K562 (cell line): ENCODE measurements around the gene TMEM144. TPM values are rescaled to one million over a fixed set of nuclear protein-coding genes. Genes with fewer than 3 reads are reported as not detected.
A peak's percentile ranks its signal among the peaks of the same experiment; 100 is the strongest.

Experiments used
- BRD9 ChIP-seq: fragments of 450-650 bp; IDR thresholded peaks from 2 replicates; pipeline ENCODE4 v1.6.1; 2018; ENCODE audit warnings: low read depth; ENCODE audit not compliant: partially characterized antibody
- E2F5 ChIP-seq: sonication (generic); formaldehyde crosslinking; IDR thresholded peaks from 2 replicates; pipeline ENCODE4 v1.8.0; 2022; ENCODE audit warnings: mild to moderate bottlenecking, missing genetic modification reagents
- FOXM1 ChIP-seq, 2 experiments: fragments of 450-650 bp in 1 of 2; sonication (generic) in 1 of 2; formaldehyde crosslinking in 1 of 2; IDR thresholded peaks; 2 replicates each; pipeline versions ENCODE4 v1.6.1 to v1.9.0; 2017 to 2022; ENCODE audit warnings: low read depth in 2 of 2, mild to moderate bottlenecking in 2 of 2, missing genetic modification reagents in 1 of 2, moderate library complexity in 1 of 2
- HDAC3 ChIP-seq: fragments of 450-650 bp; IDR thresholded peaks from 2 replicates; pipeline ENCODE4 v1.6.1; 2018; ENCODE audit warnings: borderline replicate concordance, mild to moderate bottlenecking, moderate library complexity; ENCODE audit not compliant: partially characterized antibody
- HES1 ChIP-seq: fragments of 450-650 bp; IDR thresholded peaks from 2 replicates; pipeline ENCODE4 v1.6.1; 2016; ENCODE audit warnings: low read depth, mild to moderate bottlenecking, moderate library complexity
- HNRNPH1 ChIP-seq: fragments of 200-400 bp; formaldehyde crosslinking; optimal IDR thresholded peaks from 2 replicates; pipeline ENCODE3; 2017; ENCODE audit warnings: low read depth, mild to moderate bottlenecking, low read length, moderate library complexity
- HSF4 ChIP-seq: fragments of 250-450 bp; sonication (Bioruptor Pico); IDR thresholded peaks from 2 replicates; pipeline ENCODE4 v2.1.2; 2022; ENCODE audit warnings: mild to moderate bottlenecking, moderate library complexity, borderline replicate concordance
- PPARD ChIP-seq: fragments of 250-450 bp; sonication (Bioruptor Pico); IDR thresholded peaks from 2 replicates; pipeline ENCODE4 v1.8.0; 2022; ENCODE audit warnings: inconsistent platforms, mild to moderate bottlenecking, moderate library complexity
- PYGO2 ChIP-seq: fragments of 450-650 bp; IDR thresholded peaks from 2 replicates; pipeline ENCODE4 v1.6.1; 2016; ENCODE audit warnings: mild to moderate bottlenecking, missing genetic modification characterization, moderate library complexity, missing compliant biosample characterization
- RBM25 ChIP-seq: fragments of 200-400 bp; formaldehyde crosslinking; IDR thresholded peaks from 2 replicates; pipeline ENCODE4 v1.6.1; 2018; ENCODE audit warnings: low read length, low read depth, moderate library complexity; ENCODE audit not compliant: severe bottlenecking
- SRSF7 ChIP-seq: fragments of 200-400 bp; formaldehyde crosslinking; optimal IDR thresholded peaks from 2 replicates; pipeline ENCODE3; 2017; ENCODE audit warnings: mild to moderate bottlenecking, low read depth, low read length
- TBP ChIP-seq: optimal IDR thresholded peaks from 2 replicates; pipeline ENCODE3; 2011; ENCODE audit warnings: low read depth, low read length, improper control_type of control experiment
- U2AF2 ChIP-seq: fragments of 200-400 bp; formaldehyde crosslinking; optimal IDR thresholded peaks from 2 replicates; pipeline ENCODE3; 2017; ENCODE audit warnings: low read depth, mild to moderate bottlenecking, low read length
- ZBTB2 ChIP-seq: fragments of 450-650 bp; IDR thresholded peaks from 2 replicates; pipeline ENCODE4 v1.6.1; 2016; ENCODE audit warnings: antibody characterized with exemption
- ZNF274 ChIP-seq: IDR thresholded peaks from 2 replicates; pipeline ENCODE4 v1.6.1; 2011; ENCODE audit warnings: low read depth, mild to moderate bottlenecking, low read length, moderate library complexity, borderline replicate concordance
- polyA plus RNA-seq, 8 experiments: library from polyadenylated mRNA; depleted of rRNA in 4 of 8; stranded (reverse) in 5 of 8; unstranded in 3 of 8; fragments of >200 nt; fragmentation: Nextera tagmentation in 2 of 8; fragmentation: Illumina TruSeq in 1 of 8; extraction: Ambion mirVana in 2 of 8; extraction: Trizol in 1 of 8; gene quantifications; 2 replicates each; pipeline versions ENCODE4 v1.2.1 to v1.2.3, GENCODE V29; 2011 to 2014; ENCODE audit warnings: inconsistent platforms in 1 of 8, missing spikeins in 1 of 8
- total RNA-seq, 7 experiments: library from RNA; depleted of rRNA in 6 of 7; stranded (reverse); fragments of >200 nt in 6 of 7; fragmentation: Illumina TruSeq in 2 of 7; extraction: Trizol in 2 of 7; gene quantifications; 2 replicates each; pipeline versions ENCODE4 v1.2.1 to v1.2.3, GENCODE V29; 2011 to 2021; ENCODE audit warnings: low replicate concordance in 1 of 7
- TF ChIP-seq, protein P1 (sequence below), 2 experiments: fragments of 250-450 bp in 1 of 2; fragments of 450-650 bp in 1 of 2; sonication (Bioruptor Pico) in 1 of 2; IDR thresholded peaks; 2 replicates each; pipeline versions ENCODE4 v1.6.1 to v1.8.0; 2016 to 2021; ENCODE audit warnings: mild to moderate bottlenecking in 2 of 2, moderate library complexity in 2 of 2, missing compliant biosample characterization in 1 of 2, missing genetic modification characterization in 1 of 2
- TF ChIP-seq, protein P2 (sequence below): sonication (generic); formaldehyde crosslinking; IDR thresholded peaks from 2 replicates; pipeline ENCODE4 v1.8.0; 2023; ENCODE audit warnings: mild to moderate bottlenecking, missing genetic modification reagents
- TF ChIP-seq, protein P3 (sequence below): fragments of 250-450 bp; sonication (Bioruptor Pico); IDR thresholded peaks from 2 replicates; pipeline ENCODE4 v1.5.0; 2020; ENCODE audit warnings: mild to moderate bottlenecking, borderline replicate concordance
- TF ChIP-seq, protein P4 (sequence below): fragments of 250-450 bp; sonication (Bioruptor Pico); IDR thresholded peaks from 2 replicates; pipeline ENCODE4 v1.8.0; 2022; ENCODE audit warnings: moderate library complexity, mild to moderate bottlenecking, inconsistent platforms

TMEM144 gene
- total and polyA plus RNA-seq, 9 of the 15 experiments (the other 6 are each of a cell fraction or from before 2014, with no cell fraction given) = 4.0 to 12.0 (median 6.1) TPM

GRCh38 chr4:158282252-158282651 lies 72.0 kb downstream of the TMEM144 start (continued):
- TF ChIP-seq RBM25 = no peak
- no peak for TF ChIP-seq FOXM1 (IDR thresholded peaks at IDR 0.05; ENCODE audit: low read depth)
- TF ChIP-seq FOXM1 (CRISPR knock-in tag; IDR thresholded peaks at IDR 0.05; ENCODE audit: low read depth) = no peak
- no peak for TF ChIP-seq HDAC3
- TF ChIP-seq HSF4 (CRISPR knock-in tag) = peak; percentile 82; the same call in 1 of the 2 replicates
- no peak for TF ChIP-seq U2AF2
- no peak for TF ChIP-seq ZBTB2
- TF ChIP-seq PPARD (CRISPR knock-in tag) = no peak
- TF ChIP-seq, protein P1, sequence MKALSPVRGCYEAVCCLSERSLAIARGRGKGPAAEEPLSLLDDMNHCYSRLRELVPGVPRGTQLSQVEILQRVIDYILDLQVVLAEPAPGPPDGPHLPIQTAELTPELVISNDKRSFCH (CRISPR knock-in tag; IDR thresholded peaks at IDR 0.05) = no peak
- TF ChIP-seq, protein P1 (tag; IDR thresholded peaks at IDR 0.05) = no peak
- TF ChIP-seq, protein P2, sequence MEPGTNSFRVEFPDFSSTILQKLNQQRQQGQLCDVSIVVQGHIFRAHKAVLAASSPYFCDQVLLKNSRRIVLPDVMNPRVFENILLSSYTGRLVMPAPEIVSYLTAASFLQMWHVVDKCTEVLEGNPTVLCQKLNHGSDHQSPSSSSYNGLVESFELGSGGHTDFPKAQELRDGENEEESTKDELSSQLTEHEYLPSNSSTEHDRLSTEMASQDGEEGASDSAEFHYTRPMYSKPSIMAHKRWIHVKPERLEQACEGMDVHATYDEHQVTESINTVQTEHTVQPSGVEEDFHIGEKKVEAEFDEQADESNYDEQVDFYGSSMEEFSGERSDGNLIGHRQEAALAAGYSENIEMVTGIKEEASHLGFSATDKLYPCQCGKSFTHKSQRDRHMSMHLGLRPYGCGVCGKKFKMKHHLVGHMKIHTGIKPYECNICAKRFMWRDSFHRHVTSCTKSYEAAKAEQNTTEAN (CRISPR knock-in tag) = no peak
- no peak for TF ChIP-seq HNRNPH1
- TF ChIP-seq E2F5 (CRISPR knock-in tag) = no peak
- no peak for TF ChIP-seq TBP
- no peak for TF ChIP-seq ZNF274
- TF ChIP-seq, protein P3, sequence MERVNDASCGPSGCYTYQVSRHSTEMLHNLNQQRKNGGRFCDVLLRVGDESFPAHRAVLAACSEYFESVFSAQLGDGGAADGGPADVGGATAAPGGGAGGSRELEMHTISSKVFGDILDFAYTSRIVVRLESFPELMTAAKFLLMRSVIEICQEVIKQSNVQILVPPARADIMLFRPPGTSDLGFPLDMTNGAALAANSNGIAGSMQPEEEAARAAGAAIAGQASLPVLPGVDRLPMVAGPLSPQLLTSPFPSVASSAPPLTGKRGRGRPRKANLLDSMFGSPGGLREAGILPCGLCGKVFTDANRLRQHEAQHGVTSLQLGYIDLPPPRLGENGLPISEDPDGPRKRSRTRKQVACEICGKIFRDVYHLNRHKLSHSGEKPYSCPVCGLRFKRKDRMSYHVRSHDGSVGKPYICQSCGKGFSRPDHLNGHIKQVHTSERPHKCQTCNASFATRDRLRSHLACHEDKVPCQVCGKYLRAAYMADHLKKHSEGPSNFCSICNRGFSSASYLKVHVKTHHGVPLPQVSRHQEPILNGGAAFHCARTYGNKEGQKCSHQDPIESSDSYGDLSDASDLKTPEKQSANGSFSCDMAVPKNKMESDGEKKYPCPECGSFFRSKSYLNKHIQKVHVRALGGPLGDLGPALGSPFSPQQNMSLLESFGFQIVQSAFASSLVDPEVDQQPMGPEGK = no peak
- TF ChIP-seq, protein P4, sequence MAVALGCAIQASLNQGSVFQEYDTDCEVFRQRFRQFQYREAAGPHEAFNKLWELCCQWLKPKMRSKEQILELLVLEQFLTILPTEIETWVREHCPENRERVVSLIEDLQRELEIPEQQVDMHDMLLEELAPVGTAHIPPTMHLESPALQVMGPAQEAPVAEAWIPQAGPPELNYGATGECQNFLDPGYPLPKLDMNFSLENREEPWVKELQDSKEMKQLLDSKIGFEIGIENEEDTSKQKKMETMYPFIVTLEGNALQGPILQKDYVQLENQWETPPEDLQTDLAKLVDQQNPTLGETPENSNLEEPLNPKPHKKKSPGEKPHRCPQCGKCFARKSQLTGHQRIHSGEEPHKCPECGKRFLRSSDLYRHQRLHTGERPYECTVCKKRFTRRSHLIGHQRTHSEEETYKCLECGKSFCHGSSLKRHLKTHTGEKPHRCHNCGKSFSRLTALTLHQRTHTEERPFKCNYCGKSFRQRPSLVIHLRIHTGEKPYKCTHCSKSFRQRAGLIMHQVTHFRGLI (CRISPR knock-in tag) = no peak
- no peak for TF ChIP-seq HES1
- no peak for TF ChIP-seq SRSF7
- no peak for TF ChIP-seq BRD9
- no peak for TF ChIP-seq PYGO2 (tag)
